GM13976 (cell line): ENCODE results near the gene NUDT16L1.

Source experiments
- DNase-seq: peaks from one replicate; pipeline ENCODE4 v3.0.0; 2012; ENCODE audit warnings: low spot score
- CTCF ChIP-seq: IDR thresholded peaks from 2 replicates; pipeline ENCODE4 v1.5.1; 2012; ENCODE audit warnings: borderline replicate concordance, mild to moderate bottlenecking; ENCODE audit not compliant: insufficient read depth; ENCODE audit errors: extremely low read depth, missing control alignments, control extremely low read depth
- in situ Hi-C: fragments of 300-500 bp; cut with MboI; formaldehyde crosslinking; loops from one replicate; pipeline ENCODE4 v1.12.0; 2022; ENCODE audit warnings: low sequenced_read_pairs, mixed read lengths, inconsistent platforms; ENCODE audit not compliant: unreplicated experiment

The NUDT16L1 gene

DNA sequence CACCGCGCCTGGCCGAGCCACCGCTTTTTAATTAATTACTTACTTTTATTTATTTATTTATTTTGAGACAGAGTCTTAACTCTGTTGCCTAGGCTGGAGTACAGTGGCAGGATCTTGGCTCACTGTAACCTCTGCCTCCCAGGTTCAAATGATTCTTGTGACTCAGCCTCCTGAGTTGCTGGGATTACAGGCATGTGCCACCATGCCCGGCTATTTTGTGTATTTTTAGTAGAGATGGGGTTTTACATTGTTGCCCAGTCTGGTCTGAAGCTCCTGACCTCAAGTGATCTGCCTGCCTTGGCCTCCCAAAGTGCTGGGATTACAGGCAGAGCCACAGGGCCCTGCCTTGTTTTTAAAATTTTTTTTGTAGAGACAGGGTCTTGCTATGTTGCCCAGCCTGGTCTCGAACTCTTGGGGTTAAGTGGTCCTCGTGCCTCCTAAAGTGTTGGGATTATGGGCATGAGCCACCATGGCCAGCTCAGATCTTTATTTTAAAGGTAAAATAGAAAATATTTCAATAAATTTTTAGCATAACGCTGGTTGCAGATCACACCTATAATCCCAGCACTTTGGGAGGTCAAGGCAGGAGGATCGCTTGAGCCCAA is 18.3 kb upstream of the NUDT16L1 start:
- TF ChIP-seq CTCF, result no peak
- DNase-seq, result no peak
- in situ Hi-C loops, result no loop called here

- DNase-seq, result no peak
- no peak for TF ChIP-seq CTCF
- in situ Hi-C loops, result no loop called here
Measured at GRCh38 chr16:4675864-4676786, 17.2 kb upstream of the NUDT16L1 start.

- no peak for TF ChIP-seq CTCF
- DNase-seq, result no peak
- in situ Hi-C loops, result no loop called here
Measured at GRCh38 chr16:4676831-4677230, 16.5 kb upstream of the NUDT16L1 start.

DNA sequence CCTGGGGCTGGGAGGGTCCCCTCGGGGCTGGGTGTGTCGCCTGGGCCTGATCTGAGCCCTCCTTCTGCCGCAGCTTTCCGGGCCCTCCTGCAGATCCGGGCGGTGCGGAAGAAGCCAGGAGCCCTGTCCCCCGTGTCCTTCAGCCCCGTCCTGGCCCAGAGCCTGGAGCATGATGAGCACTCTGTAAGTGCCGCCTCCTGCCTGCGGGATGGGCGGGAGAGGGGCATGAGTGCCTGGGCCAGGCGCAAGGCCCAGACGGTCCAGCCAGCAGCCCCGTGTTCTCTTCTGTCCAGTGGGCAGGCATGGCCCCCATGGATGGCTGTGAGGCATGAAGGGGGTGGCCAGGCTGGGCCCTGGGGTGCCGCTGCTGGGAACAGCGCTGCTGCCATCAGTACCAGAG is 16.0 kb upstream of the NUDT16L1 start:
- no peak for TF ChIP-seq CTCF
- in situ Hi-C loops, result no loop called here
- no peak for DNase-seq

DNA sequence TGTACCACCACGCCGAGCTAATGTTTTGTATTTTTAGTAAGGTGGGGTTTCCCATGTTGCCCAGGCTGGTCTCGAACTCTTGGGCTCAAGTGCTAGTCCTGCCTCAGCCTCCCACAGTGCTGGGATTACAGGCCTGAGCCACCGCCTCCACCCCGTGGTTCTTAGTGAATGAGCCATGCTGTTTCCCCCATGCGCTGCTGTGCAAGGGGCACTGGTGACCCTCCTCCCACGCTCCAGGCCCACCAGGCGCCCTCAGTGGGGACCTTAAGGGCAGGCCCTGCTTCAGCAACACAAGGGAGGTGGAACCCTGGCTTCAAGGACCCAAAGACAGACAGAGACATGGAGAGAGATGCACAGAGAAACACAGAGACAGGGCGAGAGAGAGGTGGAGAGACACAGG is 15.4 kb upstream of the NUDT16L1 start:
- no peak for TF ChIP-seq CTCF
- in situ Hi-C loops, result no loop called here
- no peak for DNase-seq

- in situ Hi-C loops, result no loop called here
Measured at GRCh38 chr16:4678596-4678995, 14.8 kb upstream of the NUDT16L1 start.

More at GRCh38 chr16:4678596-4678995, 14.8 kb upstream of the NUDT16L1 start:
- DNase-seq, result no peak
- no peak for TF ChIP-seq CTCF
